Measurements from ENCODE around the gene PCCA.

The PCCA gene

DNA sequence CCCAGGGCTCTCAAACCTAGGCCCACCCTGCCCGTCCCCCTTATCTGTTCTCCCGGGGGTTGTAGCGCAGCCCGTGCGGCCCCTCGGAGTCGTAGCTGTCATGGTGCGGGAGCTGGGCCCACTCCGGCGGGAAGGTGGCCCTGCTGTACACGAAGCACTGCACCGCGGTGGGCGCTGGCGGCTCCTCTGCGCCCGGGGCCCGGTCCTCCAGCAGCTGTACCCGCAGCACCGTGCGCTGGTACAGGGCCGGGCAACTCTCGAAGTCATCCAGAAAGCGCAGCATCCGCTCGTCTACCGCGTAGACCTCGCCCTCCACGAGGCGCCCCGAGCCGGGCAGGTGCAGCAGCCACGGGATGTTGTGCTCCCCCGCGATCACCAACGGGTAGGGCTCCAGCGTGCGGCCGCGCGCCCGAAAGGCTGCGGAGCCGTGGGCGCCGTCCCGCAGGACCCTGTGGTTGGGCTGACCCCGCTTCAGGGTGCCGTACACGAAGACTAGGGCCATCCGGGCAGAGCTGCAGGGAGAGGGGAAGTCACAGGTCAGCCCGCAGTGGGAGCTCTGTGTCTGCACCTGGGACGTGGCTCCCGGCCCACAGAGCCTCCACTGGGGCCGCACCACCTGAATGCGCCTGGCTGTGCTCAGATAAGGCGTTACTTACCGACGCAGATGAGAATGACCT, 443.3 kb downstream of the PCCA start:
- Mint-ChIP-seq H3K36me3 (peaks cover 13% of the 10 kb centered on the region), H3K4me3 (no peak overlapping the region)

DNA sequence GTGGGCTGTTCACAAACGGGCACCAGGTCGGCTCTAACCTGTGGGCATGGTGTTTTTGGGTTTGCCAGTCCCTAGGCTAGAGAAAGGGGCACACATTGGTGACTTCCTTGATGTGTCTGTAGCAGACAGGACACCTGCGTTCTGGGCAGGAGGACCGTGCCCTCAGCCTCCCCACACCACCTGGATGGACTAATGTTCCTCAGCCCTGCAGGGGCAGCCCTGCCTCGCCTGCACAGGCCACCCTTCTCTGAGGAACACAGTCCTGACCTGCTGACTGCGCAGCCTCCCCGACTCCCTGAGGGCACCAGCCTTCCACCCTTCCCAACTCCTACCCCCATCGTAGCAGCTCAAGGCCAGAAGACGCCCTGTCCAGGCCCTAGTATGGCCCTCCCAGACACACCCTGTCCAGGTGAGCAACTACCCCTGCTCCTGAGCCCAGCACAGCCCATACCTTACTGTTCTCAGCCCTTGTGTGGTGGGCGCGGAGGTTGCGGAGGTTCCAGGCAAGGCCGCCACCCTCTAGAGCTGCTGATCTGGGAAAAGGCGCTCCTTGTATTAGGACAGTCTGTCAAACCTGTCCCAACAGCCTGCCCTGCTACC, 444.0 kb downstream of the PCCA start:
- Mint-ChIP-seq H3K27me3 (no peaks in the 10 kb centered on the region), H3K9me3 (no peaks in the 10 kb centered on the region), H3K36me3 (peaks cover 19% of the 10 kb centered on the region), H3K4me1 (no peaks in the 10 kb centered on the region), H3K27ac (no peak overlapping the region), H3K4me3 (no peak overlapping the region)
- ATAC-seq (ENCODE audit: low read depth), result no peak
- no peak for DNase-seq (ENCODE audit: low spot score in 2 of 2)

More for the DNA sequence above, 443.3 kb downstream of the PCCA start:
- H3K4me1 Mint-ChIP-seq, result no peaks in the 10 kb centered on the region
- DNase-seq (ENCODE audit: low spot score in 2 of 2) (no peak), ATAC-seq (ENCODE audit: low read depth) (no peak)
- no peaks in the 10 kb centered on the region for H3K9me3 Mint-ChIP-seq
- no peaks in the 10 kb centered on the region for H3K27me3 Mint-ChIP-seq
- H3K27ac Mint-ChIP-seq, result no peak overlapping the region

DNA sequence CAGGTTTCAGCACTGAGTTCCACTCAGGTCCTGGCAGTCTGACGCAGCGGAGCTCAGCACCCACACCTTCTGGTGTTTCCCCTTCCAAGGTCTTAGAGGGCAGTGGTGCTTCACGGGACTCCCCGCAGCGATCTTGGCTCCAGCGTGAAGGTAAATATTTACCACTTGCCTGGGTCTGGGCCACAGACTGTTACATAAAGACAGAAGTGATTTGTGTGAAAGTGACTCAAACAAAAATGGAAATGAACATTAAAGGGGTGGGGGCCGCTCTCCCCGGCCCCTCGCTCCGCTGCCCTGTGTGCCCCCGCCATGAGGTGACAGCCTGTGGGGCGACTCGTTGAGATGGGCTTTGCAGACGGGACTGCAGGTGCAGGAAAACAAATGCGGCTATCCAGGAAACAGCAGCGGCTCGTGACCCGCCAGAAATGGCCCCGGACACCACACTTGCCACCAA, 444.7 kb downstream of the PCCA start:
- Mint-ChIP-seq H3K36me3 (peaks cover 19% of the 10 kb centered on the region), H3K27ac (no peak overlapping the region), H3K9me3 (no peaks in the 10 kb centered on the region), H3K4me3 (no peak overlapping the region), H3K4me1 (no peaks in the 10 kb centered on the region), H3K27me3 (no peaks in the 10 kb centered on the region)
- DNase-seq (ENCODE audit: low spot score in 2 of 2), result no peak
- peak; percentile 22 for ATAC-seq (ENCODE audit: low read depth)

DNA sequence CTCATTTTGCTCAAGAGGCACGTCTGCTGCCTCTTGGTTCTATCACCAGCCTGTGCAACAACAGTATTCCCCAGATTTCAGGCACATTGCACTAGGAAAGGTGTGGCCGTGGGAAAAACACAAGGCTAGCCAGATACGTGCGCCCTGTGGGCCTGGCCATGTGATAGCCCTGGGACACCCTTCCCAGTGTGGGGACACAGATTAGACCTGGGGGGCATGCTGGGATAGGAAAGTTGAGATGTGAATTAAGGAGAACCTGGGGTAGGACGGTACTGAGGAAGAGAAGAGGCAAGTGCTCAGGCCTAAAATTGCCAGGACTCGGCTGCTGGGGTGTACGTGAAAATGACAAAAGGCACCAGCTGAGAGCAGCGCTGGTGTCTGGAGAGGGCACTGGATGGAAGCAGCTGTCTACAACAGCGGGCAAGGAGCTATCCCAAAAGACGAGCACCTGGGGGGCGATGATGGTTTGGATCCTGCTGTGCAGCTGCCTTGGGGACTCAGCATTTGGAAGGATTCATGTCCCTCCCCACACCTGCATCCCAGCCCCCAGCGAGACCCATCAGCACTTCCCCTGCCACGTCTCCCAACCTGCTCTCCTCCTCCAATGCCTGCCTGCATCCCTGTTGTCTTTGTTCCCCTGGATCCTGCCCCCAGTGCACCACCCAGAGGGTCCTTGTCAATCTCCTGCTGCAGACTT, 445.4 kb downstream of the PCCA start:
- Mint-ChIP-seq H3K4me3 (no peak overlapping the region), H3K36me3 (peaks cover 19% of the 10 kb centered on the region), H3K27me3 (no peaks in the 10 kb centered on the region), H3K27ac (no peak overlapping the region), H3K4me1 (no peaks in the 10 kb centered on the region), H3K9me3 (no peaks in the 10 kb centered on the region)
- DNase-seq (ENCODE audit: low spot score in 2 of 2) (no peak), ATAC-seq (ENCODE audit: low read depth) (no peak)

DNA sequence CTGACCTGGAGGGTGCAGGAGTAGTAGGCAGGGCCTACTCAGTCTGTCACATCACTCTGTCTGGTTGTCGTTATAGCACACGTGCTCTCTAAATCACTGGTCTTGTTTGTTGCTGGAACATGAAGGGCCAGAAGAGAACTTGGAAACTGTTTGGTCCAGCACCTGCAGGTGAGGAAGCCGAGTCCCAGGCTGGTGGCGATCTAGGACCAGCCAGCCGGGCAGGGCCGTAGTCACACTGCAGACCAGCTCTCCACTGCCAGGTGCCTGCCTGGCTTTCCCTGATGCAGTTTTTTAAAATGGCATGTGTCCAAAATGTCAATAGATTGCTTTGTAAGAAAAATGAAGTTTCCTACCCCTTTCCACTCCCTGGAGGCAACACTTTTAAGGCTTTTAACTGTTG, 446.0 kb downstream of the PCCA start:
- H3K36me3 Mint-ChIP-seq, result peaks cover 21% of the 10 kb centered on the region
- H3K4me1 Mint-ChIP-seq, result no peaks in the 10 kb centered on the region
- no peaks in the 10 kb centered on the region for H3K9me3 Mint-ChIP-seq
- no peak for ATAC-seq (ENCODE audit: low read depth)
- no peak overlapping the region for H3K27ac Mint-ChIP-seq
- no peaks in the 10 kb centered on the region for H3K27me3 Mint-ChIP-seq
- no peak overlapping the region for H3K4me3 Mint-ChIP-seq
- no peak for DNase-seq (ENCODE audit: low spot score in 2 of 2)

DNA sequence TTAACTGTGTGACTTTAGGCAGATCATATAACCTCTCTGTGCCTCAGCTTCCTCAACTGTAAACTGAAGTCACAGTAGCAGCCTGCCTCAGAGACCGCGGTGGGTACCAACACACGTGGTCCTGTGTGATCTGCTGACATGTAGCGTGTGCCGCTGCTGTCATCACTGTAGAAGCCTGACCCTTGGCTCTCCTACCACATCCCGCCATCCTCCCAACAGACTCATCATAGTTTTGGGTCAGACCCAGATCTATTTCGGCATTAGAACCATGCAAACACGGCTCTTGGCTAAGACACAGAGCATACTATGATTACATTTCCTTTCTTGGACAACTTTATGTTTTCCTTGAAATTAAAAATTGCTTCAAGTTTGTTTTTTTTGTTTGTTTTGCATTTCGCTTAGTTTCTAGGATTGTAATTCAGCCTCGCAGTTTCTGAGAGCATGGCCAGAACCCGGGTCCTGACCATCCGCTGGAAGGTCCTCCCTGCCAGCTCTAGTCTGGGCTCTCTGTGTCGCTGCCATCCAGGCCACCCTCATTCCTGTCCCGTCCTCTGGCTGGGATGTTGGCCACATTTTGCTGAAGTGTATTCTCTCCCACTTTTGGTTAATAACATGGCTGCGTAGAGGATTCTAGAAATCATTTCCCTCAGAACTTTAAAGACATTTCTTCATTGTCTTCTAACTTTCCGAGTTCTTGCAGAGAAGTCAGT, 446.7 kb downstream of the PCCA start:
- Mint-ChIP-seq H3K27me3 (no peaks in the 10 kb centered on the region), H3K9me3 (no peaks in the 10 kb centered on the region), H3K27ac (no peak overlapping the region), H3K4me1 (no peaks in the 10 kb centered on the region), H3K36me3 (peaks cover 27% of the 10 kb centered on the region), H3K4me3 (no peak overlapping the region)
- ATAC-seq (ENCODE audit: low read depth) (no peak), DNase-seq (ENCODE audit: low spot score in 2 of 2) (no peak)

DNA sequence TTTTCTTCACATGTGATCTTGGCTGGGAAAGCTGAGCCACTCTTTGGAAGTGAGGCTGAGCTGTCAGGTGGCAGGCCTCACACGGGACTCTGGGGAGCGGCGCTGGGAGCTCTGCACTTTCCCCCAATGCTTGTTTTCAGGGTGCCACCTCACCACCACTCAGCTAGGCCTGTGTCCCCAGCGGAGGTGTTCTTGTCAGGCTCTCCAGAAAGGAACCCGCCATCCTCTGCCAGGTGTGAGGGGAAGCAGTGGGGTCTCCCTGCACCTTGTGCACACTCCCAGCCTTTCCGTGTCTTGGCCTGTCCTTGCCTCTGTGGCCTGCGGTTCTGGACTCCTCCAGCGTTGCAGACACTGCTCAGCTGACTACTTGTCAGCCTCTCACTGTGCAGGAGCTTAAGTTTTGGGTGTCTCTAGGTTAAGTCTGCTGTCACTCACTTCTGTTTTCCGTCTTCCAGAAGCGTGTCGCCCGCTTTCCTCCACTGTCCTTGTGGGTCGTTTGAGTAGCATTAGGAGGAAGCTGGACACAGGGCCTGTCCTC, 447.8 kb downstream of the PCCA start:
- no peak for ATAC-seq (ENCODE audit: low read depth)
- H3K9me3 Mint-ChIP-seq, result no peaks in the 10 kb centered on the region
- no peak overlapping the region for H3K4me3 Mint-ChIP-seq
- H3K27me3 Mint-ChIP-seq, result no peaks in the 10 kb centered on the region
- no peak overlapping the region for H3K27ac Mint-ChIP-seq
- peaks cover 25% of the 10 kb centered on the region for H3K36me3 Mint-ChIP-seq
- DNase-seq (ENCODE audit: low spot score in 2 of 2), result no peak
- H3K4me1 Mint-ChIP-seq, result no peaks in the 10 kb centered on the region

DNA sequence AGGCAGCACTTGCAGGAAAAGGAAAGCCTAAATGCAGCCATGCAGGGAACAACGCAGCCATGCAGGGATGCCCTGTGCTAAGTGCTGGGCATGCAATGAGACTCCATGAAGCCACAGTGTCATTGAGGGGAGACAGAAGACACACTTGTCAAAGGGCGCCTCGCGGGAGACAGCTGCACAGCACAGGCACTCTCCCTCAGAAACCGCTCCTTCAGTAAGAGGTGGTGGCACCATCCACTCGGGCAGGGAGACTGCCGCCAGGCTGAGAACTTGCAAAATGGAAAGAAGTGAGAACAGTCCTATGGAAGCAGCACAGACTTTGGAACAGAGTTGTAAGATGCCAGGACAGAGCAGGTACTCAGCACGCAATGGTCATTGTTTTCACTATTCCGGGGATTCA, 448.6 kb downstream of the PCCA start:
- ATAC-seq (ENCODE audit: low read depth) (no peak), DNase-seq (ENCODE audit: low spot score in 2 of 2) (no peak)
- no peak overlapping the region for H3K4me3 Mint-ChIP-seq
- no peak overlapping the region for H3K27ac Mint-ChIP-seq
- H3K27me3 Mint-ChIP-seq, result no peaks in the 10 kb centered on the region
- H3K4me1 Mint-ChIP-seq, result no peaks in the 10 kb centered on the region
- H3K36me3 Mint-ChIP-seq, result peaks cover 25% of the 10 kb centered on the region
- H3K9me3 Mint-ChIP-seq, result no peaks in the 10 kb centered on the region

DNA sequence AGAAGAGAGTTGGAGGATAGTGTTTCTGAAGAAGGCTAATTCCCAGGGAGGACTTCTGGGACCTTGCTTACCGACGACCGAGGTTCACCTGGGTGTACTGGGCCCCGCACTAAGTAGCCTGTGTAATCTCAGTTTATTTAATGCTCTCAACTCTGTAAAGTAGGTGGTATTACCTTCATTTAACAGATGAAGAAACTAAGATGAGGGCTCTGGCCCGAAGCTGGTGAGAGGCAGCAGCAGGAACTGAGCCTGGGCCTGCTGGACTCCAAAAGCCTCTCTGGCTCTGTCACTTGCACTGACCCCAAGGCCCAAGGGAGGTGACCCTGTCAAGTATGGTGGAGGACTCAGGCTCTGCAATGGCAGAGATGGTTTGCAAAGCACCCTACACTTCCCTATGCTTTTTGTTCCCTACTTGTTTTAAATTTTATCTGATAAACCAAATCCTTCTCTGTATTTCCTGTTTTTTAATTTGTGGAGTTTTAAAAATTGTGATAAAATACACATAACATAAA, 449.1 kb downstream of the PCCA start:
- no peak for DNase-seq (ENCODE audit: low spot score in 2 of 2)
- H3K9me3 Mint-ChIP-seq, result no peaks in the 10 kb centered on the region
- H3K27ac Mint-ChIP-seq, result no peak overlapping the region

DNA sequence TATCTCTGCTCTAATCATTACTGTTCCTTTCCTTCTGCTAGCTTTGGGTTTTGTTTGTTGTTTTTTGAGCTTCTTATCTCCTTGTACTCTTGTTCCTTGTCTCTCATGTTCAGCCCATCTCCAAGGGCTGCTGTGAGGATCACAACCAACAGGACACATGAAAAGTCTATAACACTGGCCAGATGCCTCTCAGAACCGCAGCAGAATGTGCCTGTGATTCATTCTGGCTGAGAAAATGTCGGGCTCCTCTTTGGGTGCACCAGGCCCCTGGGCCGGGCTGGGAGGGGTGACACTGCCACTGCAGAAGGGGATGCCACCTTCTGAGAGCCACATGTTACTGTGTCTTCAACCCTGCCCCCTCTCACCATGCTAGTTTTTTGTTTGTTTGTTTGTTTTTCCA, 451.7 kb downstream of the PCCA start:
- ATAC-seq (ENCODE audit: low read depth), result no peak
- no peak for DNase-seq (ENCODE audit: low spot score in 2 of 2)
- H3K27ac Mint-ChIP-seq, result no peak overlapping the region
- peaks cover 21% of the 10 kb centered on the region for H3K36me3 Mint-ChIP-seq
- no peak overlapping the region for H3K4me3 Mint-ChIP-seq
- H3K27me3 Mint-ChIP-seq, result no peaks in the 10 kb centered on the region
- H3K4me1 Mint-ChIP-seq, result peaks cover 4% of the 10 kb centered on the region
- H3K9me3 Mint-ChIP-seq, result no peaks in the 10 kb centered on the region

More for the DNA sequence above, 449.1 kb downstream of the PCCA start:
- H3K4me1 Mint-ChIP-seq, result peaks cover 4% of the 10 kb centered on the region
- no peak overlapping the region for H3K4me3 Mint-ChIP-seq
- H3K36me3 Mint-ChIP-seq, result peaks cover 25% of the 10 kb centered on the region
- H3K27me3 Mint-ChIP-seq, result no peaks in the 10 kb centered on the region
- no peak for ATAC-seq (ENCODE audit: low read depth)

DNA sequence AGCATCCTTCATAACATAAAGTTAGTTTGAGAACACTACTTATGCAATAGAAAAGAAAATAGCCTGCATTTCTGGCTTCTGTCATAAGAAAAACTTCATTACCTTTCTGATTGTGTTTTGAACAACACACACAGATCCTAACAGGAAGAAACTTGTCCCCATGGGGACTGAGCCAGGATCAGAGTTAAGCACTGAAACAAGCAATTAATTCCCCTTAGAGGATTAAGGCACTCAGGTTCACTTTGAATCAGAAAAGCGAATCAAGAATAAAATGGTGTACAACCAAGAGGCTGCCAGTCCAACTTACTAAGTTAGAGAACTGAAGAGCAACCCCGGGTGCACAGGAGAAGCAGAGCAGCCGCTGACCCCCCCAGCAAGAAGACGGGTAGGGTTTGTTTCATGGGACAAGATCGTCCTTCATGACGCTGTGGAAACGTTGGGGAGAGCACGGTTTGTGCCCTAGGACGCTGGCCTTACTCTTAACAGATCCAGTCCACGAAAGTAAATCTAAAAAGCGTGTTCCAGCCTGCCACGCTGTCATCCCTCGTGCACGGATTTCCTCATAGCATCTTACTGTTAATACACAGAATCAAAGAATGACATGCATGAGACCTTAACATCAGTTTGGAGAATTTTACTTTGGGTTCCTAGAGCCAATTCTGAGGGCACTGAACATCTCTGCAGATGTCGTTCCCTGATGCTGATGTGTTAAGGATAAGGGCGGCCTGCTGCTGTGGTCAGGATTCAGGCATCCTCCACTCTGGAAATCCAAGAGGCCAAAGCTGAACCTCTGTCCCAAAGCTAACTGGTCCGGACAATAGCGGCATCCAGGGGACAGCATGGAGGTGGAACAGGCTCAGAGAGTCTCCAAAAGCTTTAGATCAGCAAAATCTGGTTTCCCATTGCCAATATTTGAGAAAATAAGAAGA, 453.3 kb downstream of the PCCA start:
- H3K27ac Mint-ChIP-seq, result no peak overlapping the region
- DNase-seq (ENCODE audit: low spot score in 2 of 2) (no peak), ATAC-seq (ENCODE audit: low read depth) (no peak)
- no peaks in the 10 kb centered on the region for H3K9me3 Mint-ChIP-seq
- H3K27me3 Mint-ChIP-seq, result no peaks in the 10 kb centered on the region
- no peak overlapping the region for H3K4me3 Mint-ChIP-seq
- peaks cover 4% of the 10 kb centered on the region for H3K4me1 Mint-ChIP-seq
- H3K36me3 Mint-ChIP-seq, result peaks cover 21% of the 10 kb centered on the region

DNA sequence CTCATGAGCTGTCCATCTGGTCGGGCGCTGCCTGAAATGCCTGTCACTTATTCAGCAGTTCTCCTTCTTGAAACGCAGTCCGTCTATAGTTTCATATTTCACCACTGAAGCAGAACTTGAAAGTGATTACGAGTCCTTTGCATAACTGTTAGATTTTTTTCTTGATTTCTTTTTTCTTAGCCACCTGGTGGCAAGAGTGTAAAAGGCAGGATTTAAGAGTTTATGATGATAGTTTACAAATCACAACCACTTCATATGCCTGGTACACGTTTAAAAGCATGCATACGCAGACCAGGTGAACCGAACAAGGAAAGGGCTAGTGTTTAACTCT, 453.9 kb downstream of the PCCA start:
- H3K4me1 Mint-ChIP-seq, result peaks cover 4% of the 10 kb centered on the region
- H3K27ac Mint-ChIP-seq, result no peak overlapping the region
- no peak overlapping the region for H3K4me3 Mint-ChIP-seq
- ATAC-seq (ENCODE audit: low read depth) (peak; percentile 90), DNase-seq (ENCODE audit: low spot score in 2 of 2) (peak in 1 of 2 donors; percentile 34)
- no peaks in the 10 kb centered on the region for H3K9me3 Mint-ChIP-seq
- no peaks in the 10 kb centered on the region for H3K27me3 Mint-ChIP-seq
- H3K36me3 Mint-ChIP-seq, result peaks cover 15% of the 10 kb centered on the region
